ENCODE measurements around the gene PITPNC1.

Gene PITPNC1

GRCh38 chr17:67558740-67559380 lies 181.8 kb downstream of the PITPNC1 start:
- no peak for TF ChIP-seq CTCF (IDR thresholded peaks at IDR 0.05)

- TF ChIP-seq CTCF (IDR thresholded peaks at IDR 0.05) = peak; percentile 62
Observed at GRCh38 chr17:67559381-67559966, 182.4 kb downstream of the PITPNC1 start.

- TF ChIP-seq CTCF (IDR thresholded peaks at IDR 0.05) = no peak
Observed at GRCh38 chr17:67562005-67562404, 184.9 kb downstream of the PITPNC1 start.

- no peak for TF ChIP-seq CTCF (IDR thresholded peaks at IDR 0.05)
Observed at GRCh38 chr17:67563692-67564228, 186.7 kb downstream of the PITPNC1 start.

GRCh38 chr17:67565068-67565467 lies 188.0 kb downstream of the PITPNC1 start:
- no peak for TF ChIP-seq CTCF (IDR thresholded peaks at IDR 0.05)

GRCh38 chr17:67566656-67567055 lies 189.6 kb downstream of the PITPNC1 start:
- no peak for TF ChIP-seq CTCF (IDR thresholded peaks at IDR 0.05)

- no peak for TF ChIP-seq CTCF (IDR thresholded peaks at IDR 0.05)
Observed at GRCh38 chr17:67569015-67569451, 192.0 kb downstream of the PITPNC1 start.
